ENCODE measurements around the gene ETS2.

The ETS2 gene

DNA sequence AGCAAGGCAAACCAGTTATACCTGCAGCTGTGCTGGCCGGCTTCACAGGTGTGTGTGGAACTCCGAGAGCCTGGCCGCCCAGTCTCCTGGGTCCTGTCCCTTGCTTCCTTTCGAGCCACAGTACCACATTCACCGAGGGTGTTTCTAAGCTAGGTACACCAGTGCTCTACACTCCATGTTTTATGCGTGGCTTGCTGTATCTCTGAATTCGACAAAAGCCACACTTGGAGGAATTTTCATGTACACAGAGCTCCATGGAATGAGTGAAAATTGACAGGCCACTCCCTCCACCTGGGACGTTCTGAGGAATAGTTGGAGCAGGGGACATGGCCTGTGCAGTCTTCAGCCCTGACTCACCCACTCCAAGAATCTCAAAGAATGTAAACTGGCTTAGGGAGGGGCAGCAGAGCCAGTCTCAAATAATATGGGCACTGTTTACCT is 14.0 kb downstream of the ETS2 start:
- Histone ChIP-seq H3K36me3 (ENCODE audit: insufficient read depth, insufficient read length, low read length) (peaks cover 98% of the 10 kb centered on the region), H3K27me3 (ENCODE audit: insufficient read depth, insufficient read length) (no peaks in the 10 kb centered on the region), H3K4me3 (ENCODE audit: insufficient read length, low read depth) (no peak overlapping the region), H3K9ac (ENCODE audit: insufficient read length, low read depth) (no peak overlapping the region), H3K4me1 (ENCODE audit: insufficient read depth, insufficient read length) (peaks cover 1% of the 10 kb centered on the region), H3K9me3 (ENCODE audit: insufficient read depth, low read length) (no peaks in the 10 kb centered on the region)
- no peak for DNase-seq (ENCODE audit: low read depth, low spot score)
- TF ChIP-seq YY1 (IDR thresholded peaks at IDR 0.05; ENCODE audit: insufficient read depth, insufficient read length), result no peak
- TF ChIP-seq SUZ12 (IDR thresholded peaks at IDR 0.05; ENCODE audit: extremely low read depth, insufficient read depth, insufficient read length), result no peak
- no peak for TF ChIP-seq ZNF274 (IDR thresholded peaks at IDR 0.05; ENCODE audit: low read depth, low read length)

DNA sequence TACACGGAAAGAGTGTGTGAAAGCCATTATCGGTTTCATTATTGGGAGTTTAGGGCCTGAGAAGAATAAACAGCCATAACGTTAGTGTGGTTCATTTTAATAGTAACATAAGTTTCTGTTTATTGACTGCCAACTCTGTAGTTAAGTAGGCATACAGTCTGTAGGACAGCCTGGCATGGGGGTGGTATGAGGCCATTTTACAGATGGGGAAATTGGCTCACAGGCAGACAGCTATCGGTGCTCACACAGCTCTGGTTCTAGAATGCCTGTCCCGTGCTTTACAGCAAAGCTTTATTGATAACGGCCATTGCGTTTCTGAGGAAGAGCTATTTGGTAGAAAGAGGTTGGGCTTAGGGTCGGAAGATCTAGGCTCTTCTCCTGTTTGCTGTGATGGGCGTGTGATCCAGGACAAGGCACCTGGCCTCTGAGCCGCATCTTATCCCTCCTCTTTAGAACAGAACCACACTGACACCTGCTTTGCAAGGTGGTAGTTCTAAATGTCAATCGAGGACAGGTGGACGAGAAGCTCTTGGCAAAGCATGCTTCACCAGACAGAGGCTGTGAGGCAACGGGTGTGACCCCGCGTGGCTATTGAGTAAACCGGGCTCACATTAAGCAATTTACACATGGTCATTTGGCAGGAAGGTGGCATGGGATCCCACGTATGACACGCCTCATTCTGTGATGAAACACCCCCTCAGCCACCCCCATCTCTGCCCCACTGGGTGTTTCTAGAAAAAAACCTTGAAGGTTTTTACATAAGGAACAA is 14.9 kb downstream of the ETS2 start:
- Histone ChIP-seq H3K36me3 (ENCODE audit: insufficient read depth, insufficient read length, low read length) (peaks cover 96% of the 10 kb centered on the region), H3K4me1 (ENCODE audit: insufficient read depth, insufficient read length) (no peaks in the 10 kb centered on the region), H3K4me3 (ENCODE audit: insufficient read length, low read depth) (no peak overlapping the region), H3K27me3 (ENCODE audit: insufficient read depth, insufficient read length) (no peaks in the 10 kb centered on the region), H3K9ac (ENCODE audit: insufficient read length, low read depth) (no peak overlapping the region), H3K9me3 (ENCODE audit: insufficient read depth, low read length) (no peaks in the 10 kb centered on the region)
- TF ChIP-seq ZNF274 (IDR thresholded peaks at IDR 0.05; ENCODE audit: low read depth, low read length), result no peak
- no peak for TF ChIP-seq YY1 (IDR thresholded peaks at IDR 0.05; ENCODE audit: insufficient read depth, insufficient read length)
- no peak for TF ChIP-seq SUZ12 (IDR thresholded peaks at IDR 0.05; ENCODE audit: extremely low read depth, insufficient read depth, insufficient read length)
- no peak for DNase-seq (ENCODE audit: low read depth, low spot score)

GRCh38 chr21:38821248-38821647 is 15.5 kb downstream of the ETS2 start:
- H3K4me1 ChIP-seq (ENCODE audit: insufficient read depth, insufficient read length), result no peaks in the 10 kb centered on the region
- TF ChIP-seq YY1 (IDR thresholded peaks at IDR 0.05; ENCODE audit: insufficient read depth, insufficient read length), result no peak
- no peak for TF ChIP-seq SUZ12 (IDR thresholded peaks at IDR 0.05; ENCODE audit: extremely low read depth, insufficient read depth, insufficient read length)
- no peak for TF ChIP-seq ZNF274 (IDR thresholded peaks at IDR 0.05; ENCODE audit: low read depth, low read length)

GRCh38 chr21:38821959-38822682 is 16.4 kb downstream of the ETS2 start:
- peaks cover 84% of the 10 kb centered on the region for H3K36me3 ChIP-seq (ENCODE audit: insufficient read depth, insufficient read length, low read length)
- H3K27me3 ChIP-seq (ENCODE audit: insufficient read depth, insufficient read length), result no peaks in the 10 kb centered on the region
- TF ChIP-seq ZNF274 (IDR thresholded peaks at IDR 0.05; ENCODE audit: low read depth, low read length) (no peak), SUZ12 (IDR thresholded peaks at IDR 0.05; ENCODE audit: extremely low read depth, insufficient read depth, insufficient read length) (no peak), YY1 (IDR thresholded peaks at IDR 0.05; ENCODE audit: insufficient read depth, insufficient read length) (no peak)
- no peak overlapping the region for H3K9ac ChIP-seq (ENCODE audit: insufficient read length, low read depth)
- H3K4me3 ChIP-seq (ENCODE audit: insufficient read length, low read depth), result no peak overlapping the region
- no peaks in the 10 kb centered on the region for H3K4me1 ChIP-seq (ENCODE audit: insufficient read depth, insufficient read length)
- peaks cover 5% of the 10 kb centered on the region; the same call in 1 of the 2 replicates for H3K9me3 ChIP-seq (ENCODE audit: insufficient read depth, low read length)
- DNase-seq (ENCODE audit: low read depth, low spot score), result no peak

More at GRCh38 chr21:38821248-38821647, 15.5 kb downstream of the ETS2 start:
- no peak overlapping the region for H3K9ac ChIP-seq (ENCODE audit: insufficient read length, low read depth)
- DNase-seq (ENCODE audit: low read depth, low spot score), result no peak
- no peak overlapping the region for H3K4me3 ChIP-seq (ENCODE audit: insufficient read length, low read depth)
- no peaks in the 10 kb centered on the region for H3K27me3 ChIP-seq (ENCODE audit: insufficient read depth, insufficient read length)
- peaks cover under 1% of the 10 kb centered on the region; the same call in 1 of the 2 replicates for H3K9me3 ChIP-seq (ENCODE audit: insufficient read depth, low read length)
- H3K36me3 ChIP-seq (ENCODE audit: insufficient read depth, insufficient read length, low read length), result peaks cover 92% of the 10 kb centered on the region

GRCh38 chr21:38822778-38823238 is 17.1 kb downstream of the ETS2 start:
- Histone ChIP-seq H3K4me3 (ENCODE audit: insufficient read length, low read depth) (no peak overlapping the region), H3K36me3 (ENCODE audit: insufficient read depth, insufficient read length, low read length) (peaks cover 77% of the 10 kb centered on the region), H3K4me1 (ENCODE audit: insufficient read depth, insufficient read length) (no peaks in the 10 kb centered on the region), H3K9me3 (ENCODE audit: insufficient read depth, low read length) (peaks cover 5% of the 10 kb centered on the region; the same call in 1 of the 2 replicates), H3K27me3 (ENCODE audit: insufficient read depth, insufficient read length) (no peaks in the 10 kb centered on the region), H3K9ac (ENCODE audit: insufficient read length, low read depth) (no peak overlapping the region)
- DNase-seq (ENCODE audit: low read depth, low spot score), result no peak
- no peak for TF ChIP-seq ZNF274 (IDR thresholded peaks at IDR 0.05; ENCODE audit: low read depth, low read length)
- TF ChIP-seq SUZ12 (IDR thresholded peaks at IDR 0.05; ENCODE audit: extremely low read depth, insufficient read depth, insufficient read length), result no peak
- no peak for TF ChIP-seq YY1 (IDR thresholded peaks at IDR 0.05; ENCODE audit: insufficient read depth, insufficient read length)

DNA sequence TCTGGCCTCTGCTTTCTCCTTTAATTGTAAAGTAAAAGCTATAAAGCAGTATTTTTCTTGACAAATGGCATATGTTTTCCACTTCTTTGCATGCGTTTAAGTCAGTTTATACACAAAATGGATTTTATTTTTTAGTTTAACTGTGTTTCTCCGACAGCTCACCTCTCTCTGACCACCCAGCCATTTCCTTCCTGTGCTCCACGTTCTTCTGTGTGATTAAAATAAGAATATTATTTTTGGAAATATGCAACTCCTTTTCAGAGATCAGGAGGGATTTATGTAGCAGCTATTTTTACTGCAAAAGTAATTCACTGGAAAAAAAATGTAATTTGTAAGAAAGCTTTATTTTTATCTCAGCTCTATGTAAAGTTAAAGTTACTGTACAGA is 18.0 kb downstream of the ETS2 start:
- H3K36me3 ChIP-seq (ENCODE audit: insufficient read depth, insufficient read length, low read length), result peaks cover 68% of the 10 kb centered on the region
- no peak for TF ChIP-seq YY1 (IDR thresholded peaks at IDR 0.05; ENCODE audit: insufficient read depth, insufficient read length)

More for the DNA sequence above, 18.0 kb downstream of the ETS2 start:
- Histone ChIP-seq H3K4me3 (ENCODE audit: insufficient read length, low read depth) (no peak overlapping the region), H3K27me3 (ENCODE audit: insufficient read depth, insufficient read length) (no peaks in the 10 kb centered on the region), H3K9me3 (ENCODE audit: insufficient read depth, low read length) (peaks cover 5% of the 10 kb centered on the region; the same call in 1 of the 2 replicates), H3K9ac (ENCODE audit: insufficient read length, low read depth) (no peak overlapping the region), H3K4me1 (ENCODE audit: insufficient read depth, insufficient read length) (no peaks in the 10 kb centered on the region)
- DNase-seq (ENCODE audit: low read depth, low spot score), result no peak

Data from NT2/D1 (cell line).